MCF 10A (cell line): Measurements from ENCODE around the gene SYNJ1. TPM values are rescaled to one million over a fixed set of nuclear protein-coding genes. Genes with fewer than 3 reads are reported as not detected.

ENCODE experiments used
- BruUV-seq: library from RNA; stranded (reverse); fragments of 400-500 nt; replicated peaks from 2 replicates; lab custom pipeline; 2021; lab: Mats Ljungman, UMichigan
- CTCF ChIA-PET: fragments of 300-600 bp; sonication (Branson Sonifier 250); formaldehyde crosslinking; extraction: SDS; loops from one replicate; lab custom pipeline; 2021; ENCODE audit warnings: antibody characterized with exemption, inconsistent platforms; lab: Yijun Ruan, JAX
- POLR2A ChIA-PET: fragments of 300-600, 350-650 bp; sonication (Branson Sonifier 250); formaldehyde crosslinking; extraction: SDS; loops from one replicate; lab custom pipeline; 2020; ENCODE audit warnings: antibody characterized with exemption, inconsistent platforms; lab: Yijun Ruan, JAX
- DNase-seq: peaks from one replicate; pipeline ENCODE4 v3.0.0-alpha.2; 2018; ENCODE audit not compliant: unreplicated experiment
- H3K27ac Mint-ChIP-seq: one replicate; pipeline ENCODE4 v1.8.0; 2022; ENCODE audit warnings: mild to moderate bottlenecking, low read depth, mixed read lengths; ENCODE audit not compliant: unreplicated experiment
- H3K27me3 Mint-ChIP-seq: one replicate; pipeline ENCODE4 v1.8.0; 2022; ENCODE audit warnings: mixed read lengths; ENCODE audit not compliant: insufficient read depth, unreplicated experiment
- H3K36me3 Mint-ChIP-seq: one replicate; pipeline ENCODE4 v1.8.0; 2022; ENCODE audit warnings: mild to moderate bottlenecking, moderate library complexity, mixed read lengths; ENCODE audit not compliant: insufficient read depth, unreplicated experiment
- H3K4me1 Mint-ChIP-seq: one replicate; pipeline ENCODE4 v1.8.0; 2022; ENCODE audit warnings: mixed read lengths; ENCODE audit not compliant: insufficient read depth, unreplicated experiment
- H3K4me3 Mint-ChIP-seq: one replicate; pipeline ENCODE4 v1.8.0; 2022; ENCODE audit warnings: mild to moderate bottlenecking, moderate library complexity, mixed read lengths; ENCODE audit not compliant: unreplicated experiment
- H3K9me3 Mint-ChIP-seq: one replicate; pipeline ENCODE4 v1.8.0; 2022; ENCODE audit warnings: mixed read lengths; ENCODE audit not compliant: unreplicated experiment
- CTCF ChIP-seq: fragments of 200-600 bp; IDR thresholded peaks from one replicate; pipeline ENCODE4 v1.8.0; 2022; ENCODE audit warnings: antibody characterized with exemption, mild to moderate bottlenecking; ENCODE audit not compliant: unreplicated experiment
- intact Hi-C: fragments of 100-400 bp; cut with micrococcal nuclease; formaldehyde crosslinking; loops from 2 replicates; pipeline ENCODE4 v1.14.1; 2022
- total RNA-seq: library from RNA; stranded (reverse); gene quantifications from 2 replicates; pipeline ENCODE4 v1.2.3, GENCODE V29; 2022

The SYNJ1 gene
- total RNA-seq, 1 experiment from 2014 or later = 9.7 TPM

GRCh38 chr21:32764186-32764585 is 36.4 kb upstream of the SYNJ1 start:
- Mint-ChIP-seq H3K4me3 (no peak overlapping the region), H3K36me3 (peaks cover 79% of the 10 kb centered on the region), H3K27me3 (no peaks in the 10 kb centered on the region), H3K4me1 (peaks cover 41% of the 10 kb centered on the region), H3K27ac (no peak overlapping the region), H3K9me3 (no peaks in the 10 kb centered on the region)
- ChIA-PET CTCF (interaction anchor here (0.6 to 1.4 kb wide), 3 partner anchors 63 to 694 kb away, joined by 3 to 6 read pairs (median 3); no protein-coding TSS in a partner anchor), POLR2A (interaction anchor here (1.4 to 9.9 kb wide), 2 partner anchors 7 to 37 kb away, joined by 5 to 64 read pairs; partner anchors contain the start of genes PAXBP1 and SYNJ1)
- no peak for TF ChIP-seq CTCF
- DNase-seq = no peak
- BruUV-seq = no TSS peak
- intact Hi-C loops = no loop called here

- DNase-seq = no peak
- no peaks in the 10 kb centered on the region for H3K4me1 Mint-ChIP-seq
- H3K4me3 Mint-ChIP-seq = no peak overlapping the region
- no TSS peak for BruUV-seq
- TF ChIP-seq CTCF = no peak
- H3K9me3 Mint-ChIP-seq = no peaks in the 10 kb centered on the region
- peaks cover 92% of the 10 kb centered on the region for H3K36me3 Mint-ChIP-seq
- ChIA-PET POLR2A (interaction anchor here (0.8 to 9.9 kb wide), 4 partner anchors 9 to 33 kb away, joined by 3 to 64 read pairs (median 3); partner anchors contain the start of genes PAXBP1 and SYNJ1), CTCF (interaction anchor here (0.9 kb wide), 1 partner anchor 68 kb away, joined by 3 read pairs; no protein-coding TSS in a partner anchor)
- H3K27me3 Mint-ChIP-seq = no peaks in the 10 kb centered on the region
- intact Hi-C loops = no loop called here
- H3K27ac Mint-ChIP-seq = no peak overlapping the region
Measured at GRCh38 chr21:32757804-32758203, 30.0 kb upstream of the SYNJ1 start.

- TF ChIP-seq CTCF = no peak
- H3K27me3 Mint-ChIP-seq = no peaks in the 10 kb centered on the region
- H3K9me3 Mint-ChIP-seq = no peaks in the 10 kb centered on the region
- BruUV-seq = no TSS peak
- intact Hi-C loops = no loop called here
- DNase-seq = no peak
- CTCF ChIA-PET = interaction anchor here (0.6 to 1.1 kb wide), 2 partner anchors 9 to 16 kb away, joined by 3 read pairs; no protein-coding TSS in a partner anchor
- no peak overlapping the region for H3K4me3 Mint-ChIP-seq
- no peak overlapping the region for H3K27ac Mint-ChIP-seq
- POLR2A ChIA-PET = interaction anchor here (0.6 to 9.9 kb wide), 3 partner anchors 15 to 359 kb away, joined by 3 to 64 read pairs (median 4); partner anchors contain the start of genes PAXBP1 and SYNJ1
- H3K36me3 Mint-ChIP-seq = peaks cover 80% of the 10 kb centered on the region
- H3K4me1 Mint-ChIP-seq = no peaks in the 10 kb centered on the region
Measured at GRCh38 chr21:32756096-32756495, 28.3 kb upstream of the SYNJ1 start.

- Mint-ChIP-seq H3K4me3 (no peak overlapping the region), H3K9me3 (no peaks in the 10 kb centered on the region), H3K27me3 (no peaks in the 10 kb centered on the region), H3K36me3 (peaks cover 80% of the 10 kb centered on the region), H3K4me1 (no peaks in the 10 kb centered on the region), H3K27ac (peak overlapping the region; percentile 47)
- no TSS peak for BruUV-seq
- POLR2A ChIA-PET = interaction anchor here (0.7 to 9.9 kb wide), 4 partner anchors 17 to 827 kb away, joined by 3 to 64 read pairs (median 4); partner anchors contain the start of gene PAXBP1
- intact Hi-C loops = no loop called here
- DNase-seq = peak; percentile 8
- CTCF ChIA-PET = interaction anchor here (0.5 to 0.9 kb wide), 3 partner anchors 16 to 1642 kb away, joined by 3 to 5 read pairs (median 4); partner anchors contain the start of gene PAXBP1
- TF ChIP-seq CTCF = no peak
Measured at GRCh38 chr21:32753818-32754585, 26.2 kb upstream of the SYNJ1 start.
